Panc1 (cell line): ENCODE measurements around the gene CASP10. TPM values are rescaled to one million over a fixed set of nuclear protein-coding genes. Genes with fewer than 3 reads are reported as not detected.

Experiments used
- ATAC-seq: fragments of 200-7000 bp; cut with Tn5 transposase; 2 replicates; pipeline ENCODE4 v1.9.1; 2020; ENCODE audit warnings: mild to moderate bottlenecking, moderate library complexity
- BruUV-seq: library from RNA; stranded (reverse); fragments of 400-500 nt; replicated peaks from 2 replicates; lab custom pipeline; 2021; lab: Mats Ljungman, UMichigan
- CTCF ChIA-PET: fragments of 300-600 bp; sonication (Branson Sonifier 250); formaldehyde crosslinking; loops from one replicate; lab custom pipeline; 2022; ENCODE audit warnings: antibody characterized with exemption; lab: Charles Lee
- POLR2A ChIA-PET: fragments of 300-600 bp; sonication (Branson Sonifier 250); formaldehyde crosslinking; loops from one replicate; lab custom pipeline; 2022; ENCODE audit warnings: antibody characterized with exemption; lab: Charles Lee
- DNase-seq: peaks from one replicate; pipeline ENCODE4 v3.0.0-alpha.2; 2010; ENCODE audit warnings: low read depth, low spot score
- H3K27ac ChIP-seq: 2 replicates; pipeline ENCODE4 v1.5.1; 2011; ENCODE audit warnings: mild to moderate bottlenecking, low read length, inconsistent platforms
- H3K27me3 ChIP-seq: fragments of 200-500 bp; sonication (Bioruptor generic); 2 replicates; pipeline ENCODE4 v1.6.0; 2014; ENCODE audit warnings: low read length, inconsistent platforms; ENCODE audit not compliant: control insufficient read depth, insufficient read depth
- H3K36me3 ChIP-seq: fragments of 200-500 bp; sonication (Bioruptor generic); 2 replicates; pipeline ENCODE4 v1.5.1; 2014; ENCODE audit warnings: inconsistent platforms, mild to moderate bottlenecking, low read length, moderate library complexity; ENCODE audit not compliant: control insufficient read depth, insufficient read depth
- H3K4me1 ChIP-seq: 2 replicates; pipeline ENCODE4 v1.5.1; 2011; ENCODE audit warnings: inconsistent platforms, mild to moderate bottlenecking, low read length, moderate library complexity; ENCODE audit not compliant: control insufficient read depth, insufficient read depth
- H3K4me3 ChIP-seq, 2 experiments: 2 replicates each; pipeline ENCODE4 v1.5.1; 2011 to 2012; ENCODE audit warnings: low read depth in 2 of 2, low read length in 2 of 2, mild to moderate bottlenecking in 2 of 2, inconsistent platforms in 1 of 2, moderate library complexity in 1 of 2
- H3K9me3 ChIP-seq: fragments of 200-500 bp; sonication (Bioruptor generic); 2 replicates; pipeline ENCODE4 v1.5.1; 2014; ENCODE audit warnings: low read depth, mild to moderate bottlenecking, inconsistent platforms, low read length, moderate library complexity; ENCODE audit not compliant: control insufficient read depth, insufficient read depth
- CTCF ChIP-seq: fragments of 450-650 bp; IDR thresholded peaks from 2 replicates; pipeline ENCODE4 v1.5.1; 2017; ENCODE audit warnings: mild to moderate bottlenecking
- POLR2AphosphoS5 ChIP-seq: IDR thresholded peaks from 2 replicates; pipeline ENCODE4 v1.6.1; 2012; ENCODE audit warnings: mild to moderate bottlenecking, low read depth, low read length, moderate library complexity
- SIN3A ChIP-seq: IDR thresholded peaks from 2 replicates; pipeline ENCODE4 v1.6.1; 2012; ENCODE audit warnings: low read depth, mild to moderate bottlenecking, low read length, moderate library complexity, borderline replicate concordance; ENCODE audit not compliant: insufficient read depth
- TCF7L2 ChIP-seq: IDR thresholded peaks from 2 replicates; pipeline ENCODE4 v1.6.1; 2011; ENCODE audit warnings: mild to moderate bottlenecking, low read depth, low read length, inconsistent platforms
- in situ Hi-C: cut with HindIII; loops from 2 replicates; pipeline ENCODE4 v1.10.0; 2016; ENCODE audit warnings: low sequenced_read_pairs, low pct_unique_long_range_greater_than_20kb
- intact Hi-C: fragments of 100-400 bp; cut with micrococcal nuclease; formaldehyde crosslinking; loops from one replicate; pipeline ENCODE4 v1.10.0; 2022; ENCODE audit not compliant: unreplicated experiment
- total RNA-seq: library from RNA; stranded (reverse); gene quantifications from one replicate; pipeline ENCODE4 v1.2.1, GENCODE V29; 2021; ENCODE audit not compliant: unreplicated experiment
- TF ChIP-seq, protein P1 (sequence below), 2 experiments: IDR thresholded peaks; 2 replicates each; pipeline ENCODE4 v1.6.1; 2011 to 2012; ENCODE audit warnings: low read depth in 2 of 2, control low read depth in 1 of 2, low read length in 1 of 2, mild to moderate bottlenecking in 1 of 2, moderate library complexity in 1 of 2; ENCODE audit not compliant: insufficient read depth in 1 of 2

CASP10 gene
- total RNA-seq, 1 experiment from 2014 or later: 0.87 TPM

DNA sequence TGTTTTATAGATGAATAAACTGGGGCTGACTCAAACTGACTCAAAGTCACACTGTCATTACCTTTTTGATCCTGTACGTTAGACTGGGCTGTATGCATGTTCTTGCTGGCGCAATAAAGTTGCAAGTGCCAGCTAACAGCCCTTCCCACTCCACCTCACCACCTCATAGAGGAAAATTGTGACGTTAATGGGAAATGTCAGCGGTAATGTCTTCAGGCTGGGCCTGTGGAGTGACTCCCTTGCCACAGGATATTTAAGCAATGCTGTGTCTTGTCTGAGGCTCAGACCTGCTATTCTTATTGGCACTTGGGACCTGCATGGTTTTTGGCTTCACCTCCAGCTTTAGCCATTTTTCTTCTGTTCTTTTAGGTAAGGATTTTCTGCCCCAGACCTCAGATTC lies 25.2 kb upstream of the CASP10 start:
- intact Hi-C loops: no loop called here
- Histone ChIP-seq H3K4me1 (peaks cover 8% of the 10 kb centered on the region), H3K4me3 (no peak overlapping the region), H3K27me3 (no peaks in the 10 kb centered on the region), H3K27ac (peak overlapping the region; percentile 45; the same call in 1 of the 2 replicates), H3K36me3 (peaks cover 1% of the 10 kb centered on the region; the same call in 1 of the 2 replicates), H3K9me3 (no peaks in the 10 kb centered on the region)
- TF ChIP-seq CTCF (no peak), POLR2AphosphoS5 (no peak), SIN3A (no peak), TCF7L2 (no peak)
- TF ChIP-seq, protein P1, sequence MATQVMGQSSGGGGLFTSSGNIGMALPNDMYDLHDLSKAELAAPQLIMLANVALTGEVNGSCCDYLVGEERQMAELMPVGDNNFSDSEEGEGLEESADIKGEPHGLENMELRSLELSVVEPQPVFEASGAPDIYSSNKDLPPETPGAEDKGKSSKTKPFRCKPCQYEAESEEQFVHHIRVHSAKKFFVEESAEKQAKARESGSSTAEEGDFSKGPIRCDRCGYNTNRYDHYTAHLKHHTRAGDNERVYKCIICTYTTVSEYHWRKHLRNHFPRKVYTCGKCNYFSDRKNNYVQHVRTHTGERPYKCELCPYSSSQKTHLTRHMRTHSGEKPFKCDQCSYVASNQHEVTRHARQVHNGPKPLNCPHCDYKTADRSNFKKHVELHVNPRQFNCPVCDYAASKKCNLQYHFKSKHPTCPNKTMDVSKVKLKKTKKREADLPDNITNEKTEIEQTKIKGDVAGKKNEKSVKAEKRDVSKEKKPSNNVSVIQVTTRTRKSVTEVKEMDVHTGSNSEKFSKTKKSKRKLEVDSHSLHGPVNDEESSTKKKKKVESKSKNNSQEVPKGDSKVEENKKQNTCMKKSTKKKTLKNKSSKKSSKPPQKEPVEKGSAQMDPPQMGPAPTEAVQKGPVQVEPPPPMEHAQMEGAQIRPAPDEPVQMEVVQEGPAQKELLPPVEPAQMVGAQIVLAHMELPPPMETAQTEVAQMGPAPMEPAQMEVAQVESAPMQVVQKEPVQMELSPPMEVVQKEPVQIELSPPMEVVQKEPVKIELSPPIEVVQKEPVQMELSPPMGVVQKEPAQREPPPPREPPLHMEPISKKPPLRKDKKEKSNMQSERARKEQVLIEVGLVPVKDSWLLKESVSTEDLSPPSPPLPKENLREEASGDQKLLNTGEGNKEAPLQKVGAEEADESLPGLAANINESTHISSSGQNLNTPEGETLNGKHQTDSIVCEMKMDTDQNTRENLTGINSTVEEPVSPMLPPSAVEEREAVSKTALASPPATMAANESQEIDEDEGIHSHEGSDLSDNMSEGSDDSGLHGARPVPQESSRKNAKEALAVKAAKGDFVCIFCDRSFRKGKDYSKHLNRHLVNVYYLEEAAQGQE (IDR thresholded peaks at IDR 0.05; ENCODE audit: insufficient read depth in 1 of 2, low read depth in 2 of 2, low read length in 1 of 2): no peak
- POLR2A ChIA-PET: interaction anchor here (0.6 to 0.7 kb wide), 2 partner anchors 39 to 42 kb away, joined by 4 read pairs; partner anchors contain the start of gene CFLAR
- in situ Hi-C loops: no loop called here
- CTCF ChIA-PET: interaction anchor here (0.6 to 1.4 kb wide), 9 partner anchors 35 to 252 kb away, joined by 3 to 9 read pairs (median 4); partner anchors contain the start of genes CFLAR and FLACC1
- no TSS peak for BruUV-seq
- no peak for DNase-seq
- peak; percentile 43; the same call in 1 of the 2 replicates for ATAC-seq

DNA sequence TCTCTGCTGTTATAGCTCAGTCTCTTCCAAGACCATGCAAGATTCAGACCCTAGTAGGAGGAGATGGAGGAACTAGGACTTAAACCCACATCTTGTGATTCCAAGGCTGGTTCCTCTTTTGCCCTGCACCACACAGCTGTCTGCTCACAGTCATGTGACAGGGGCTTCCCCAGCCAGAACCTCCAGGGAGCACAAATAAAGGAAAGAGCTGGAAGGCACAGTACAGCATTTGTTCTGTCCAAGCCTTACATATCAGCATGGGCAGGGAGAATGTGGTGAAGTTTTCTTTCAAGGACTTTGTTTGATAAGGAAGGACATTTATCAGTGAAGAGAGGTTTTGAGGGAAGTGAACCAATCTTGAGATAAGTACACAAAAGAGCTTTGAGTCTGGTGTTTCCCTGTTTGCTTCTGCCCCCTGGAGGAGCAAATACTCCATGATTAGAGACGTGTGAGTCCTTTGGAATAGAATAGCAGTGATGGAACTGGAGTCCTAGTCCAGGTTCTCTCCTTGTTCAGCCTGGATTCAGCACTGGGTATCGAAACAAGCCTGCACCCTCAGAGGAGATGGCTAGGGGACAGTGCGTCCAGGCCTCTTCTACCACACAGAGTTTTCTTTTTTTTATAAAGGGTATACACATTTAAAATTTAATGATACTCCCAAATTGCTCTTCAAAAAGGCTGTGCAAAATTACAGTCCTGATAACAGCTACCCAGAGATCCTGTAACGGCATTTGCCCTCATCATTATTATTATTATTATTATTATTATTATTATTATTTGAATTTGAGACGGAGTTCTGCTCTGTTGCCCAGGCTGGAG lies 24.6 kb upstream of the CASP10 start:
- intact Hi-C loops (no loop called here), in situ Hi-C loops (no loop called here)
- peak; percentile 79 for TF ChIP-seq CTCF
- TF ChIP-seq, protein P1 (IDR thresholded peaks at IDR 0.05; ENCODE audit: insufficient read depth in 1 of 2, low read depth in 2 of 2, low read length in 1 of 2): no peak
- DNase-seq (peak; percentile 67), ATAC-seq (peak; percentile 92)
- H3K4me3 ChIP-seq: no peak overlapping the region
- H3K36me3 ChIP-seq: peaks cover 6% of the 10 kb centered on the region
- no peaks in the 10 kb centered on the region for H3K27me3 ChIP-seq
- H3K27ac ChIP-seq: peak overlapping the region; percentile 45; the same call in 1 of the 2 replicates
- no TSS peak for BruUV-seq
- POLR2A ChIA-PET: interaction anchor here (0.7 kb wide), 1 partner anchor 40 kb away, joined by 4 read pairs; no protein-coding TSS in a partner anchor
- CTCF ChIA-PET: interaction anchor here (0.6 to 1.4 kb wide), 9 partner anchors 36 to 253 kb away, joined by 3 to 9 read pairs (median 4); partner anchors contain the start of genes CFLAR and FLACC1
- H3K9me3 ChIP-seq: no peaks in the 10 kb centered on the region
- H3K4me1 ChIP-seq: peaks cover 8% of the 10 kb centered on the region
